VCaP (cell line): ENCODE measurements around the gene DTD1.
A peak's percentile ranks its signal among the peaks of the same experiment; 100 is the strongest.

Experiments used
- H3K27ac ChIP-seq: fragments of 450-650 bp; 2 replicates; pipeline ENCODE4 v1.5.1; 2017
- CTCF ChIP-seq: fragments of 450-650 bp; conservative IDR thresholded peaks from 2 replicates; pipeline ENCODE4 v1.5.1; 2017; ENCODE audit warnings: mild to moderate bottlenecking, moderate library complexity

DTD1 gene

DNA sequence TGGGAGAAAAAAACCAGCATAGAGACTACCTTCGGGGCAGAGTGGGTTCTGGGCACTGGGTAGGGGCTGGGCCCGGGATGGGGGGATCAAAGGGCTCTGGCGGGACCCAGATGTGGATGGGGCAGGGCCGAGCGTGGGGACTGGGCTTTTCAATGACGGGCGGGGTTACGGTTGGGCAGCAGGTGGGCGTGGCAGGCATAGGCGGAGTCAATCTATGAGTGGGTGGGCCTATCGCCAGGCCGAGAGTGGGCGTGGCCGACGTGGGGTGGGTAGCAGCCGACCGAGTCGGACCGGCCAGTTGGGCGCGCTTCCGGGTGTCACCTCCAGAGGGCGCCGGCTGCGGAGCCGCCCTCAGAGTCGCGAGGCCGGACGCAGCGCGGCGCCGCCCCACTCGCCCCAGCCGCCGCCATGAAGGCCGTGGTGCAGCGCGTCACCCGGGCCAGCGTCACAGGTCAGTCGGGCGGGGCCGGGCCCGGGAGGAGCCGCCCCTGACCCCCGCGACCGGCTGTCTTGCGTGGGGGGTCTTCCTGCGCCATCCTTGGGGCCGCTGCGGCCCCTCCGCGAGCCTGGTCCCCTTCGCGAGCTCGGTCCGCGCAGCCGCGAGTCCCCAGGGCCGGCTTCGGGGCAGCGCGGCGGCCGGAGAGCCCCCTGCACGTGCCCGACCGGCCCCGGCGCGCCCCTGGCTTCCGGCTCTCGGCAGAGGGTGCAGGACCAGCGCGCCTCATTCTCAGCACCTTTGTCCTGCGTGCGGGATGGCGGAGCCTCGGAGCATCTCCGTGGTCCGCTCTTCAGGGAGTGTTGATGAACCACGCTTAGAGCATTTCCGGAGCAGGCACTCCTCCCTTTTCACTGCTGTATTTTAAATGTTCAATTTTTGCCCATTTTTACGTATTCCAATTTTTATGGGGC, at the start of gene DTD1:
Gene DTD1, plus strand, starts transcription at position 390 of the 909 bp plus-strand sequence. Its CDS starts 19 bp downstream, at position 409.
- H3K27ac ChIP-seq: peak within 1 kb of the TSS; percentile 79
- peak; percentile 82 for TF ChIP-seq CTCF

DNA sequence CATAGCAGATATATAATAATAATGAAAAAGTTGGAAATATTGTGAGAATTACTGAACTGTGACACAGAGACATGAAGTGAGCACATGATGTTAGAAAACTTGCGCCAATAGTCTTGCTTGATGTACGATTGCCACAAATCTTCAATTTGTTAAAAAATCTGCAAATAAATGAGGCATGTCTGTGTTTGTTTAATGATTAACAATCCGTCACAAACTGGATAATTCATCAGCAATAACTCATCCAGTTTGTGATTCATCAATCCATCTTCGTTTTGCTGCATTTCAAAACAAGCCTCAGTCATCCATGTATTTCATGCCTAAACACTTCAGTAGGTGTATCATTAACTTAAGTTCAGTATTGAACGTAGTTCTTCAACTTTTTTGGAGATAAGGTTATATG, 46.1 kb upstream of the DTD1 start:
- TF ChIP-seq CTCF: no peak
- peak overlapping the region; percentile 98 for H3K27ac ChIP-seq

DNA sequence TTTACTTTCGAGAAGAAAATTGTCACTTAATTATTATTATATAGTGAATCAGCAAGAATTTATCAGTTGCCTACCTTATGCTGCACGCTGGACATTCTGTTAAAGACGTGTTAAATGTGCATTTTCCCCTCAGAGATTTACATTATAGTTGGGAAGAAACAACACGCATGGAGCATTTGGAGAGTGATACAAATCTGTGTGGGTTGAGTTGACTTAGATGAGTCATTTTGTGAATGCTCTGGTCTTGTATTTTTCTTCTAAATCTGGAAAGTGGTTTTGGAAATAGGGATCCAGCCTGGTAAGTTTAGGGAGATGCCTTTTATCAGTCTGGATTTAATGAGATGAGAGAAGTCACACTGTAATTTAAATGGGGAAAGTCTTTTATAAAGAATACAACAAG, 44.6 kb upstream of the DTD1 start:
- peak overlapping the region; percentile 98 for H3K27ac ChIP-seq
- TF ChIP-seq CTCF: no peak

GRCh38 chr20:18543932-18544331, 43.9 kb upstream of the DTD1 start:
- TF ChIP-seq CTCF: no peak
- H3K27ac ChIP-seq: peak overlapping the region; percentile 98

GRCh38 chr20:18545566-18545965, 42.3 kb upstream of the DTD1 start:
- peak overlapping the region; percentile 98 for H3K27ac ChIP-seq
- no peak for TF ChIP-seq CTCF

DNA sequence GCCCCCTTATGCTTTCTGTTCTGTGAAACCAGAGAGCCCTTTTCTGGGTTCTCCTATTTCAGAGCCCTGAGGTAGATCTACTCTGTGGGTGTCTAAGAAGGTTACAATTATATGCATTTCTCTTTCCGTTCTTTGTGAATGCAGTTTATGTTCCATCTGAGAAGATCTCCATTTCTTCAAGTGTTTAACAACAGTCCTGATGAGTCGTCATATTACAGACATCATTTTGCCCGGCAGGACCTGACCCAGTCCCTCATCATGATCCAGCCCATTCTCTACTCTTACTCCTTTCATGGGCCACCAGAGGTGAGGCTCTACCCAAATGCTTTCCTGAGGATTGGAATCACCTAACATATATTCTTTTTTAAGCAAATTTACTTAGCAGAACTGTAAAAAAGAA, 39.4 kb upstream of the DTD1 start:
- TF ChIP-seq CTCF: no peak
- H3K27ac ChIP-seq: no peak overlapping the region

GRCh38 chr20:18553746-18554145, 34.1 kb upstream of the DTD1 start:
- H3K27ac ChIP-seq: no peak overlapping the region
- no peak for TF ChIP-seq CTCF
